Upper lobe of right lung (tissue), 1 donor: ENCODE data around the gene CRISP3. TPM values are rescaled to one million over a fixed set of nuclear protein-coding genes. Genes with fewer than 3 reads are reported as not detected.

Source experiments
- ATAC-seq: fragments of 200-7000 bp; cut with Tn5 transposase; one replicate; pipeline ENCODE4 v1.9.1; 2020; ENCODE audit warnings: mild to moderate bottlenecking, moderate library complexity
- DNase-seq: peaks from one replicate; pipeline ENCODE4 v3.0.0-alpha.2; 2020
- H3K27ac ChIP-seq: fragments of 200-600 bp; one replicate; pipeline ENCODE4 v1.8.0; 2022
- H3K27me3 ChIP-seq: fragments of 200-600 bp; one replicate; pipeline ENCODE4 v1.8.0; 2022; ENCODE audit warnings: mild to moderate bottlenecking
- H3K36me3 ChIP-seq: fragments of 200-600 bp; one replicate; pipeline ENCODE4 v1.8.0; 2022
- H3K4me1 ChIP-seq: fragments of 200-600 bp; one replicate; pipeline ENCODE4 v1.8.0; 2022
- H3K4me3 ChIP-seq: fragments of 200-600 bp; one replicate; pipeline ENCODE4 v1.8.0; 2022; ENCODE audit warnings: mild to moderate bottlenecking
- H3K9me3 ChIP-seq: fragments of 200-600 bp; one replicate; pipeline ENCODE4 v1.8.0; 2022
- intact Hi-C: fragments of 100-400 bp; cut with DNase I; formaldehyde crosslinking; loops from one replicate; pipeline ENCODE4 v1.11.0; 2022
- long read RNA-seq: library from polyadenylated mRNA; unstranded; transcript quantifications from one replicate; pipeline ENCODE4 v2.0.0, GENCODE V29; 2021
- total RNA-seq: library from RNA; stranded (reverse); fragmentation: NEBNext Ultra II Directional; extraction: Animal tissue kit (Norgen Biotek cat#: 25700); gene quantifications from one replicate; pipeline ENCODE4 v1.2.1, GENCODE V29; 2021
- TF ChIP-seq, protein P1 (sequence below): fragments of 200-600 bp; IDR thresholded peaks from one replicate; pipeline ENCODE4 v1.8.0; 2022; ENCODE audit warnings: antibody characterized with exemption
- donor health status: DM: no; HTN: yes; CAD: no; lungs with severe emphysema.

Gene CRISP3, protein sequence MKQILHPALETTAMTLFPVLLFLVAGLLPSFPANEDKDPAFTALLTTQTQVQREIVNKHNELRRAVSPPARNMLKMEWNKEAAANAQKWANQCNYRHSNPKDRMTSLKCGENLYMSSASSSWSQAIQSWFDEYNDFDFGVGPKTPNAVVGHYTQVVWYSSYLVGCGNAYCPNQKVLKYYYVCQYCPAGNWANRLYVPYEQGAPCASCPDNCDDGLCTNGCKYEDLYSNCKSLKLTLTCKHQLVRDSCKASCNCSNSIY
- not detected for total RNA-seq
- long read RNA-seq = 0 reads

DNA sequence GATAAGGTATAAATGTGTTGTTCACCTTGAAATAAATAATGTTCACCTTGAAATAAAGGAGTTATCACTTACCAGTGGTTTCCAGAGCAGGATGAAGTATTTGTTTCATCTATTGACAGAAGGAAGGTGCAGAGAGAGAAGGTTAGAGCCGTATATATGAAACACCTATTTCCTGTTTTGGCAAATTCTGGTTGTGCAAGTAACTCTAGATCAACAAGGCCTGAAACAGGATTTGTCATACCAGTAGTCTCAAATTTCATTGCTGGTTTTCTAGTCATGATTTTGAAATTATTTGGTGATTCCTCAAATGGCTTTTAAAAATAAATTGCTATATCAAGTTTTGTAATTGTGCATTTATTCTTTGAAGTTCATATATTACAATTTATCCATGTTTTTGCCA, at the start of gene CRISP3:
CRISP3 (minus strand) TSS at position 130 of the 400 bp plus-strand sequence; CDS start at position 109, 21 bp downstream.
- Histone ChIP-seq H3K4me3 (no peak within 1 kb of the TSS), H3K4me1 (no peaks in the 10 kb centered on the region), H3K9me3 (no peaks in the 10 kb centered on the region), H3K27me3 (no peaks in the 10 kb centered on the region), H3K36me3 (no peaks in the 10 kb centered on the region), H3K27ac (no peak within 1 kb of the TSS)
- TF ChIP-seq, protein P1, sequence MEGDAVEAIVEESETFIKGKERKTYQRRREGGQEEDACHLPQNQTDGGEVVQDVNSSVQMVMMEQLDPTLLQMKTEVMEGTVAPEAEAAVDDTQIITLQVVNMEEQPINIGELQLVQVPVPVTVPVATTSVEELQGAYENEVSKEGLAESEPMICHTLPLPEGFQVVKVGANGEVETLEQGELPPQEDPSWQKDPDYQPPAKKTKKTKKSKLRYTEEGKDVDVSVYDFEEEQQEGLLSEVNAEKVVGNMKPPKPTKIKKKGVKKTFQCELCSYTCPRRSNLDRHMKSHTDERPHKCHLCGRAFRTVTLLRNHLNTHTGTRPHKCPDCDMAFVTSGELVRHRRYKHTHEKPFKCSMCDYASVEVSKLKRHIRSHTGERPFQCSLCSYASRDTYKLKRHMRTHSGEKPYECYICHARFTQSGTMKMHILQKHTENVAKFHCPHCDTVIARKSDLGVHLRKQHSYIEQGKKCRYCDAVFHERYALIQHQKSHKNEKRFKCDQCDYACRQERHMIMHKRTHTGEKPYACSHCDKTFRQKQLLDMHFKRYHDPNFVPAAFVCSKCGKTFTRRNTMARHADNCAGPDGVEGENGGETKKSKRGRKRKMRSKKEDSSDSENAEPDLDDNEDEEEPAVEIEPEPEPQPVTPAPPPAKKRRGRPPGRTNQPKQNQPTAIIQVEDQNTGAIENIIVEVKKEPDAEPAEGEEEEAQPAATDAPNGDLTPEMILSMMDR = no peak
- intact Hi-C loops = no loop called here
- ATAC-seq (no peak), DNase-seq (no peak)

DNA sequence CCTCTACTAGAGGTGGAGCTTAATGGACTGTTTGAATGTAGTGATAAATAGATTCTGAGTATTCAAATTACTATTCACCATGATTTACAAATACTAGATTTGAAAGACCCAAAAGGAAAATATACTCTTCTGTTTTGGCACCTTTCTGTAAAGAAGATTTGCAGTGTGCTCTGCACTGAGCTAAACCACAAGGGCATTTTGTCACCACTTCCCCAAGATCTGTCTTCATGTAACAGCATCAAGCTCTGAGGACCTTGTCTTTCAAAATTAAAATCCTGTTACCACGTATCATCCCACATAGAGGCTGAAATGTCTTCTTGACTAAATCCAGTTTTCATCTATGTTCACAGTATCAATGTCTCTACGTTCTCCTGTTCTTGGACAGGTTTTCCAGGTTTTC, 46.2 kb upstream of the CRISP3 start:
- no peaks in the 10 kb centered on the region for H3K9me3 ChIP-seq
- no peak overlapping the region for H3K4me3 ChIP-seq
- H3K27ac ChIP-seq = no peak overlapping the region
- DNase-seq = no peak
- intact Hi-C loops = no loop called here
- TF ChIP-seq, protein P1 = no peak
- no peaks in the 10 kb centered on the region for H3K4me1 ChIP-seq
- no peaks in the 10 kb centered on the region for H3K27me3 ChIP-seq
- ATAC-seq = no peak
- H3K36me3 ChIP-seq = no peaks in the 10 kb centered on the region

DNA sequence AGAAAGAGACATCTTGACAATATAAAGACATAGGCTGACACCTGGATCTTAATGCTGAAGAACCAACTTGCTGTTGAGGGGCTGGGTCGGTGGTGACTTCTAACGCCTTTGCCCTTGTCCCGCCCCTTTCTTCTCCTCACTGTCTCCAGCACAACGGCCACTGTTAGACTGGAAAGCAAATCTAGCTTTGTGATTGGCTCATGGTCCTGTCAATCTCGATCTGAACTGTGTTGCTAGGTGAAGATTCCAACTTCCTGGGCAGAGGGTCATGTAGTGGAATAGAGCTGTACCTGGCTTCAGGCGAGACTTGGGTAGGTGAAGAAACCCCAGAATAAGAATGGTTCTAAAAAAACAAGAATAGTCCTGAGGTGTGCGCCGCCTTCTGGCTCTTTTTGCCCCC, 43.0 kb upstream of the CRISP3 start, which contains the start of gene PGK2:
PGK2 (minus strand) TSS at position 110 of the 400 bp plus-strand sequence; CDS start at position 12, 98 bp downstream.
- Histone ChIP-seq H3K9me3 (no peaks in the 10 kb centered on the region), H3K36me3 (no peaks in the 10 kb centered on the region), H3K4me1 (no peaks in the 10 kb centered on the region), H3K27ac (no peak within 1 kb of the TSS), H3K4me3 (no peak within 1 kb of the TSS), H3K27me3 (no peaks in the 10 kb centered on the region)
- DNase-seq = no peak
- no peak for ATAC-seq
- intact Hi-C loops = no loop called here
- TF ChIP-seq, protein P1 = no peak

DNA sequence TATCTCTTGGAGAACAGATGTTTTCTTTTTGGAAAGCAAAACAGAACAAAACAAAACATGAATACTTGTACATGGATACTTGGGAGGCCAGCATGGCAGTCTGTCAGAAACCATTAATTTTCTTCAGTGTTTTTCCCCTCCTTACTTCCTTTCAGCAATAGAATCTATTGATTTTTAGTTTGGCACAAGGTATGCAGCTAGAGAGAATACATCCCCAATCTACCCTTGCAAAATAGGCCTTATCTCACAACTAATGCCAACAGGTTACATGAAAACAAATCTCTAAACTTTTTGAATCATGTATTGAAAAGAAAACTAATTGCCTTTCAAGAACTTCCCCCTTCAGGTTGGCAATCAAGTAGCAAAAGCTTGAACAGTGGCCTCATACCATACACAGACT, 40.1 kb upstream of the CRISP3 start:
- no peak for DNase-seq
- no peaks in the 10 kb centered on the region for H3K4me1 ChIP-seq

DNA sequence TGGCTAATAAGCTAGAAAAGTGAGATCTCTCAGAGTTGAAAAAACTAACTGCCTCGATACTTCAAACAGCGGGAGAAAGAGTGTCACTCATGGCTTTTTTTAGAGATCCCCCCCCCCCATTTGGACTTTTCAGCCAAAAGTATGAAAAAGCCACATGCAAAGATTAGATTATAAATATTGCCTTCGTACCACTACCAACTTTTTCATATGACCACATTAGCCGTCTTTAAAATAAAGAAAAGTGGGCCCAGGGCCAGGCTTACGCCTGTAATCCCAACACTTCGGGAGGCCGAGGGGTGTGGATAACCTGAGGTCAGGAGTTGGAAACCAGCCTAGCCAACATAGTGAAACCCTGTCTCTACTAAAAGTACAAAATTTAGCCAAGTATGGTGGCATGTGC, 38.5 kb upstream of the CRISP3 start:
- Histone ChIP-seq H3K36me3 (no peaks in the 10 kb centered on the region), H3K27ac (no peak overlapping the region), H3K27me3 (no peaks in the 10 kb centered on the region), H3K9me3 (no peaks in the 10 kb centered on the region), H3K4me1 (no peaks in the 10 kb centered on the region), H3K4me3 (no peak overlapping the region)
- no peak for ATAC-seq
- TF ChIP-seq, protein P1 = no peak
- no peak for DNase-seq
- intact Hi-C loops = no loop called here

More for the DNA sequence above, 40.1 kb upstream of the CRISP3 start:
- Histone ChIP-seq H3K36me3 (no peaks in the 10 kb centered on the region), H3K4me3 (no peak overlapping the region), H3K27me3 (no peaks in the 10 kb centered on the region), H3K9me3 (no peaks in the 10 kb centered on the region), H3K27ac (no peak overlapping the region)
- intact Hi-C loops = no loop called here
- ATAC-seq = no peak
- TF ChIP-seq, protein P1 = no peak
